GM23248 (cell line): Measurements from ENCODE around the gene C1QL2.

Source experiments
- EZH2 ChIP-seq: fragments of 200-600 bp; sonication (generic); IDR thresholded peaks from 2 replicates; pipeline ENCODE4 v1.6.1; 2018; ENCODE audit warnings: antibody characterized with exemption, mild to moderate bottlenecking; ENCODE audit not compliant: insufficient read depth, poor library complexity, severe bottlenecking
- EZH2phosphoT487 ChIP-seq: fragments of 200-600 bp; sonication (generic); IDR thresholded peaks from 2 replicates; pipeline ENCODE4 v1.6.1; 2018; ENCODE audit warnings: antibody characterized with exemption, moderate library complexity, mild to moderate bottlenecking, low read depth; ENCODE audit not compliant: insufficient read depth

DNA sequence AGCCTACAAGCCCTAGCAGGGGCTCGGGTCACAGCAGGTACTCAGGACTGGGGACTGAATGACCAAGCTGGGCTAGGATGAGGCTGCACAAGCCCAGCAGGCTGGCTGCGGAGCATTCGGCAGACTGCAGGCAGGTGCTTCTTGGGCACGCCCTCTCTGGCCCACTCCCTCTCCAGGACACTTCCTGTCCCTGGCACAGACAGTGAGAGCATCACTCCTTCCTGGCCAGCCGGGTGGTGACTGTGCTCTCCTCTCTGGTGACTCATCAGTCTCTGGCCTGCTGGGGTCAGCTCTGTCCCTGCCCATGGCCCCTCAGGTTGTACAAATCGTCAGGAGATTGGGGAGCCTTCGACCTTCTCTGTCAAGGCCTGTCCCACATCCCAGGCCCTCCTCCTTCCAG lies 22.5 kb downstream of the C1QL2 start:
- TF ChIP-seq EZH2 (no peak), EZH2phosphoT487 (no peak)
